Panc1 (cell line): ENCODE data around the gene PLEKHG5.

Experiments used
- CTCF ChIP-seq: fragments of 450-650 bp; IDR thresholded peaks from 2 replicates; pipeline ENCODE4 v1.5.1; 2017; ENCODE audit warnings: mild to moderate bottlenecking
- POLR2AphosphoS5 ChIP-seq: IDR thresholded peaks from 2 replicates; pipeline ENCODE4 v1.6.1; 2012; ENCODE audit warnings: mild to moderate bottlenecking, low read depth, low read length, moderate library complexity
- SIN3A ChIP-seq: IDR thresholded peaks from 2 replicates; pipeline ENCODE4 v1.6.1; 2012; ENCODE audit warnings: low read depth, mild to moderate bottlenecking, low read length, moderate library complexity, borderline replicate concordance; ENCODE audit not compliant: insufficient read depth
- TCF7L2 ChIP-seq: IDR thresholded peaks from 2 replicates; pipeline ENCODE4 v1.6.1; 2011; ENCODE audit warnings: mild to moderate bottlenecking, low read depth, low read length, inconsistent platforms

GRCh38 chr1:6507037-6507428 is 15.6 kb upstream of the PLEKHG5 start:
- no peak for TF ChIP-seq CTCF
- no peak for TF ChIP-seq POLR2AphosphoS5
- no peak for TF ChIP-seq SIN3A
- no peak for TF ChIP-seq TCF7L2
